Measurements from ENCODE around the gene VPS45.

VPS45 gene

DNA sequence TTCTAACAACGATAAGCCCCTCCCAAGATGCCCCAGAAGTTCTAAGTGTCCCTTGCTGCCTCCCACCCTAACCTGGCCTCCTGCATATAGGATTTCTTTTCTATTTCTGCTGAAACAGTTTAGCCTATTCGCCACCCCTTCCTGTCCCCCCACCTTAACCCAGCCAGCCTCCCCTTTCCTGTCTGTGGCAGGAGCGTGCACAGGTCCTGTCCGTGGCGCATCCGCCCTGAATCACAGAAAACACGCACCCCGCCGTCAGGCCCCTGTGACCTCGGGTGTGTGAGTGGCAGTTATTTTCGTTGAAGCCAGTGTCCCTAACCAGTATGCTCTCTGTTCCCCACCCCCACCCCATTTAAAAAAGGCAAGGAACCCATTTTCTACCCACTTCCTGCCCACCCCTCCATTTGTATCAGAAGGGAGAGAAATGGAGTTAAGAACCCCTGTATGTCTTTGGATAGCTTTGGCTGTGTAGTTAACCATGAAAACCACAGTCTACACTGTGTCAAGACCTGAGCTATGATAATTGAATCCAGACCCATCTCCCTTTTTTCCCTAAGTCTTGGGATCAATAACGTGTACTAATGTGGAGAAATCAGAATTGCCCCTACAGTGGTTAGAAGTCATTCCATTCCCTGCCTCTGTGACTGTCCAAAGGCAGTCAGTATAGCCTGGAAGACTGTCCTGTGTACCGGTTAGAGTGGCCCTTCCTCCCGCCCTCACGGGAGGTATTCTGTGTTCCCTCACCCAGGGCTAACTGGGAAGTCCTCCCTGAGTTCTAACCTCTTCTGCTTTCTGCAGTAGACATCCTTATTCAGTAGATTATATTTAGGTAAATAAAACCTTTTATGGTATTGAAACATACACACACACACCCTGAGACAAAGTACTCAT is 84.0 kb downstream of the VPS45 start:
- Histone ChIP-seq H3K9ac (ENCODE audit: low read depth, low read length) (peak overlapping the region; percentile 90), H3K4me1 (ENCODE audit: control insufficient read depth, insufficient read depth, low read length) (peaks cover 38% of the 10 kb centered on the region), H3K27me3 (ENCODE audit: control insufficient read depth, insufficient read depth, low read length) (no peaks in the 10 kb centered on the region), H3K36me3 (ENCODE audit: insufficient read depth, low read length) (peaks cover 42% of the 10 kb centered on the region), H3K4me3 (ENCODE audit: low read length) (peak overlapping the region; percentile 88), H3K9me3 (replicated peaks; ENCODE audit: low read length) (no peaks in the 10 kb centered on the region), H3K4me2 (ENCODE audit: low read length) (peak overlapping the region; percentile 96)

- Histone ChIP-seq H3K4me1 (ENCODE audit: control insufficient read depth, insufficient read depth, low read length) (peaks cover 45% of the 10 kb centered on the region), H3K9ac (ENCODE audit: low read depth, low read length) (peak overlapping the region; percentile 90), H3K4me3 (ENCODE audit: low read length) (peak overlapping the region; percentile 88), H3K27me3 (ENCODE audit: control insufficient read depth, insufficient read depth, low read length) (no peaks in the 10 kb centered on the region), H3K36me3 (ENCODE audit: insufficient read depth, low read length) (peaks cover 48% of the 10 kb centered on the region), H3K4me2 (ENCODE audit: low read length) (peak overlapping the region; percentile 96), H3K9me3 (replicated peaks; ENCODE audit: low read length) (no peaks in the 10 kb centered on the region)
These were observed 84.6 kb downstream of the VPS45 start for GRCh38 chr1:150152182-150152536.

DNA sequence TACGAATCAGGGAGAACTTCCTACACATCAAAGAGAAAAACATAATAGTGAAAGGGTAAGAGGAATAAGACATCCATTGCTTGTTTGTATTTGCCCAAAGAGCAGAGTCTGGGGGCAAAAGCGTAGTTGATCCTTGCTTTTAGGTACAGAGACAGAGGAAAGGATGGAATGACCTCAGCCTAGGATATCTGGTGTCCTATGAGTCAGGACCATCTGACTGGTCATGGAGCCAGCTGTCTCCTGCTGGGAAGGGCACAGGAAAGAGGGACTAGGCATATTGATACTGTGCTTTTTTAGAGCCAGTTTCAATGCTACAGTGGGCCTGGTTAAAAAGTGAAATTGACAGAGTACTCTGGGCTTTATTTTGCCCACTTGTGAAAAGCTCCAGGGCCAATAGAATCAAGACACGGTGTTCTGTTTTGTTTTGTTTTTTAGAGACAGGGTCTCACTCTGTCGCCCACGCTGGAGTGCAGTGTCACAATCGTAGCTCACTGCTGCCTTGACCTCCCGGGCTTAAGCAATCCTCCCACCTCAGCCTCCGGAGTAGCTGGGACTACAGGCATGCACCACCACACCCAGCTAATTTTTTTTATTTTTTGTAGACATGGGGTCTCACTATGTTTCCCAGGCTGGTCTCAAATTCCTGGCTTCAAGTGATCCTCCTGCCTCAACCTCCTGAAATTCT is 85.3 kb downstream of the VPS45 start:
- H3K4me3 ChIP-seq (ENCODE audit: low read length): peak overlapping the region; percentile 51
- no peaks in the 10 kb centered on the region for H3K9me3 ChIP-seq (replicated peaks; ENCODE audit: low read length)
- peaks cover 56% of the 10 kb centered on the region for H3K36me3 ChIP-seq (ENCODE audit: insufficient read depth, low read length)
- peak overlapping the region; percentile 43 for H3K9ac ChIP-seq (ENCODE audit: low read depth, low read length)
- H3K4me2 ChIP-seq (ENCODE audit: low read length): peak overlapping the region; percentile 96
- no peaks in the 10 kb centered on the region for H3K27me3 ChIP-seq (ENCODE audit: control insufficient read depth, insufficient read depth, low read length)
- peaks cover 49% of the 10 kb centered on the region for H3K4me1 ChIP-seq (ENCODE audit: control insufficient read depth, insufficient read depth, low read length)

GRCh38 chr1:150154143-150154542 is 86.6 kb downstream of the VPS45 start:
- peaks cover 51% of the 10 kb centered on the region for H3K4me1 ChIP-seq (ENCODE audit: control insufficient read depth, insufficient read depth, low read length)
- H3K36me3 ChIP-seq (ENCODE audit: insufficient read depth, low read length): peaks cover 65% of the 10 kb centered on the region
- H3K9ac ChIP-seq (ENCODE audit: low read depth, low read length): no peak overlapping the region
- no peaks in the 10 kb centered on the region for H3K27me3 ChIP-seq (ENCODE audit: control insufficient read depth, insufficient read depth, low read length)
- H3K4me2 ChIP-seq (ENCODE audit: low read length): no peak overlapping the region
- H3K4me3 ChIP-seq (ENCODE audit: low read length): no peak overlapping the region
- no peaks in the 10 kb centered on the region for H3K9me3 ChIP-seq (replicated peaks; ENCODE audit: low read length)

- Histone ChIP-seq H3K36me3 (ENCODE audit: insufficient read depth, low read length) (peaks cover 77% of the 10 kb centered on the region), H3K27me3 (ENCODE audit: control insufficient read depth, insufficient read depth, low read length) (no peaks in the 10 kb centered on the region), H3K4me3 (ENCODE audit: low read length) (no peak overlapping the region), H3K4me2 (ENCODE audit: low read length) (no peak overlapping the region), H3K9me3 (replicated peaks; ENCODE audit: low read length) (no peaks in the 10 kb centered on the region), H3K9ac (ENCODE audit: low read depth, low read length) (no peak overlapping the region), H3K4me1 (ENCODE audit: control insufficient read depth, insufficient read depth, low read length) (peaks cover 56% of the 10 kb centered on the region)
These were observed 88.0 kb downstream of the VPS45 start for GRCh38 chr1:150155413-150156071.

GRCh38 chr1:150156868-150157603 is 89.5 kb downstream of the VPS45 start:
- peak overlapping the region; percentile 20 for H3K9ac ChIP-seq (ENCODE audit: low read depth, low read length)
- peaks cover 77% of the 10 kb centered on the region for H3K36me3 ChIP-seq (ENCODE audit: insufficient read depth, low read length)
- H3K4me2 ChIP-seq (ENCODE audit: low read length): no peak overlapping the region
- no peaks in the 10 kb centered on the region for H3K9me3 ChIP-seq (replicated peaks; ENCODE audit: low read length)
- H3K27me3 ChIP-seq (ENCODE audit: control insufficient read depth, insufficient read depth, low read length): no peaks in the 10 kb centered on the region
- H3K4me3 ChIP-seq (ENCODE audit: low read length): no peak overlapping the region
- H3K4me1 ChIP-seq (ENCODE audit: control insufficient read depth, insufficient read depth, low read length): peaks cover 58% of the 10 kb centered on the region

- no peaks in the 10 kb centered on the region for H3K27me3 ChIP-seq (ENCODE audit: control insufficient read depth, insufficient read depth, low read length)
- H3K4me2 ChIP-seq (ENCODE audit: low read length): no peak overlapping the region
- no peak overlapping the region for H3K9ac ChIP-seq (ENCODE audit: low read depth, low read length)
- no peaks in the 10 kb centered on the region for H3K9me3 ChIP-seq (replicated peaks; ENCODE audit: low read length)
- H3K36me3 ChIP-seq (ENCODE audit: insufficient read depth, low read length): peaks cover 63% of the 10 kb centered on the region
- peaks cover 57% of the 10 kb centered on the region for H3K4me1 ChIP-seq (ENCODE audit: control insufficient read depth, insufficient read depth, low read length)
- H3K4me3 ChIP-seq (ENCODE audit: low read length): no peak overlapping the region
These were observed 92.0 kb downstream of the VPS45 start for GRCh38 chr1:150159550-150159949.

- H3K9me3 ChIP-seq (replicated peaks; ENCODE audit: low read length): no peaks in the 10 kb centered on the region
- no peak overlapping the region for H3K9ac ChIP-seq (ENCODE audit: low read depth, low read length)
- no peak overlapping the region for H3K4me2 ChIP-seq (ENCODE audit: low read length)
- peaks cover 47% of the 10 kb centered on the region for H3K36me3 ChIP-seq (ENCODE audit: insufficient read depth, low read length)
- no peak overlapping the region for H3K4me3 ChIP-seq (ENCODE audit: low read length)
- H3K27me3 ChIP-seq (ENCODE audit: control insufficient read depth, insufficient read depth, low read length): no peaks in the 10 kb centered on the region
- H3K4me1 ChIP-seq (ENCODE audit: control insufficient read depth, insufficient read depth, low read length): peaks cover 55% of the 10 kb centered on the region
These were observed 93.5 kb downstream of the VPS45 start for GRCh38 chr1:150160964-150161621.

DNA sequence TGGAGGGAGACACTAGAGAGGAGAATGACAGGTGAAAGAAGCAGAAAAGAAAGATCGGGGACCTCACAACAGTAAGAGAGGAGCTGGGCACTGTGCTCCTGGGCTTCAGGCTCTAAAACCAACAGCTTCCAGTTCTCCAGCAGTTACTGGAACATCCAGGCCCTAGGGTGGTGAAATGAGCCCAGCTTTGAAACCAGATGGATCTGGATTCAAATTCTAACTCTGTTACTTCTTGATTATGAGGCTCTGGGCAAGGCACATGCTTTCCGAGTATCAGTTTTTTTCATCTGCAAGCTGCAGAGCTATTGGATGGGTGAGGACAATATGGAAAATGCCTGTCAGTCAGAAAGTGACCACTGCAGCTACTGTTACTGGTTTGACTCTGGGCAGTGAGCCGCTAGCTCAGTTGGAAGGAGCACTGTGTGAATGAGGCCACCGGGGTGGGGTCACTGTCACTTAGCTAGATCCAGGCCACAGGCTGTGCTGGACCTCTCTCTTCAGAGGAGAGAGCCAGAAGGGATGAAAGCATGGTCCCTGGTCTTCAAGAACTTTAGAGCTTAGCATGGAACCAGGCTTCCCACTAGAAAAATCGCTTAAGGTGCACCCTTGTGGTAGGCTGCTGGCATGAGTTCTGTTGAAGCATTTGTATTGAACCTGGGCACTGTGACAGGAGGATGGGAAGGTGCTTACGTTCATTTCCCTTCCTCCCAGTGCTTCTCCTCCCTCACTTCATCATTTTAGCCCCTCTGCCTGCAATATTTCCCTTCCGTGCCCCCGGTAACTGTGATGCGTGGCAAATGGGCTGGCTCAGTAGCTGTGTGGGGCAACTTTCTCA is 94.4 kb downstream of the VPS45 start:
- Histone ChIP-seq H3K4me1 (ENCODE audit: control insufficient read depth, insufficient read depth, low read length) (peaks cover 47% of the 10 kb centered on the region), H3K9me3 (replicated peaks; ENCODE audit: low read length) (no peaks in the 10 kb centered on the region), H3K27me3 (ENCODE audit: control insufficient read depth, insufficient read depth, low read length) (no peaks in the 10 kb centered on the region), H3K4me2 (ENCODE audit: low read length) (peak overlapping the region; percentile 75), H3K36me3 (ENCODE audit: insufficient read depth, low read length) (peaks cover 38% of the 10 kb centered on the region), H3K4me3 (ENCODE audit: low read length) (peak overlapping the region; percentile 39), H3K9ac (ENCODE audit: low read depth, low read length) (peak overlapping the region; percentile 79)

GRCh38 chr1:150162582-150162861 is 94.9 kb downstream of the VPS45 start:
- Histone ChIP-seq H3K9ac (ENCODE audit: low read depth, low read length) (peak overlapping the region; percentile 79), H3K9me3 (replicated peaks; ENCODE audit: low read length) (no peaks in the 10 kb centered on the region), H3K4me1 (ENCODE audit: control insufficient read depth, insufficient read depth, low read length) (peaks cover 41% of the 10 kb centered on the region), H3K27me3 (ENCODE audit: control insufficient read depth, insufficient read depth, low read length) (no peaks in the 10 kb centered on the region), H3K4me3 (ENCODE audit: low read length) (peak overlapping the region; percentile 39), H3K36me3 (ENCODE audit: insufficient read depth, low read length) (peaks cover 33% of the 10 kb centered on the region), H3K4me2 (ENCODE audit: low read length) (peak overlapping the region; percentile 75)

Measured in skeletal muscle satellite cell (primary cell).